Islet of Langerhans (tissue), 1 donor: ENCODE data around the gene BMPR1A.
"Not testable (repeated sequence)": the region's sequence is repeated elsewhere in the genome, so short reads cannot be mapped to it uniquely, and the experiment has no call there.

Experiments
- FAIRE-seq: peaks from one replicate; lab custom pipeline; 2011; peaks lifted over from hg19 to GRCh38; lab: Jason Lieb, UNC

The BMPR1A gene

GRCh38 chr10:86888585-86889381, 132.4 kb downstream of the BMPR1A start:
- no peak for FAIRE-seq

- FAIRE-seq, result no peak
These were observed 133.6 kb downstream of the BMPR1A start for GRCh38 chr10:86889997-86890396.

GRCh38 chr10:86898511-86898910, 142.1 kb downstream of the BMPR1A start:
- no peak for FAIRE-seq

- no peak for FAIRE-seq
These were observed 142.7 kb downstream of the BMPR1A start for GRCh38 chr10:86899132-86899531.

- FAIRE-seq, result peak; percentile 96
These were observed 143.4 kb downstream of the BMPR1A start for GRCh38 chr10:86899670-86900276.

- no peak for FAIRE-seq
These were observed 144.5 kb downstream of the BMPR1A start for GRCh38 chr10:86900955-86901354.

GRCh38 chr10:86904600-86904999, 148.2 kb downstream of the BMPR1A start:
- FAIRE-seq, result no peak

GRCh38 chr10:86905429-86905828, 149.0 kb downstream of the BMPR1A start:
- no peak for FAIRE-seq

- no peak for FAIRE-seq
These were observed 158.3 kb downstream of the BMPR1A start for GRCh38 chr10:86914734-86915133.

GRCh38 chr10:86918022-86918471, 161.6 kb downstream of the BMPR1A start:
- no peak for FAIRE-seq

GRCh38 chr10:86922553-86922961, 166.1 kb downstream of the BMPR1A start:
- FAIRE-seq, result no peak

- FAIRE-seq, result no peak
These were observed 173.3 kb downstream of the BMPR1A start for GRCh38 chr10:86929468-86930380.

GRCh38 chr10:86931872-86932271, 175.5 kb downstream of the BMPR1A start:
- FAIRE-seq, result no peak

GRCh38 chr10:86932674-86933073, 176.3 kb downstream of the BMPR1A start:
- no peak for FAIRE-seq

- FAIRE-seq, result not testable (repeated sequence)
These were observed 177.8 kb downstream of the BMPR1A start for GRCh38 chr10:86934162-86934711.

GRCh38 chr10:86936661-86937501, 180.5 kb downstream of the BMPR1A start:
- no peak for FAIRE-seq

- no peak for FAIRE-seq
These were observed 181.2 kb downstream of the BMPR1A start for GRCh38 chr10:86937502-86938154.

- FAIRE-seq, result no peak
These were observed 181.8 kb downstream of the BMPR1A start for GRCh38 chr10:86938260-86938659.

- not testable (repeated sequence) for FAIRE-seq
These were observed 183.7 kb downstream of the BMPR1A start for GRCh38 chr10:86940076-86940475.

- FAIRE-seq, result no peak
These were observed 184.3 kb downstream of the BMPR1A start for GRCh38 chr10:86940677-86941076.

- no peak for FAIRE-seq
These were observed 185.0 kb downstream of the BMPR1A start for GRCh38 chr10:86941426-86941825.
